ENCODE data around the gene SERPINA9. TPM values are rescaled to one million over a fixed set of nuclear protein-coding genes. Genes with fewer than 3 reads are reported as not detected.

The SERPINA9 gene
- total and polyA plus RNA-seq, 2 of the 8 experiments (the other 6 are each of a cell fraction or from before 2014, with no cell fraction given): not detected

GRCh38 chr14:94471045-94471444 is 5.0 kb downstream of the SERPINA9 start:
- Histone ChIP-seq H3K9me3 (ENCODE audit: insufficient read depth in 2 of 2, low read depth in 1 of 2, low read length in 1 of 2) (no peaks in the 10 kb centered on the region; a peak in 1 of 4 replicates), H3K4me1 (replicated peaks in 1 of 4; ENCODE audit: control insufficient read depth in 3 of 4, insufficient read depth in 4 of 4, low read length in 3 of 4) (peaks cover 0 to 5% (median 1%) of the 10 kb centered on the region in 4 experiments; a peak in 3 of 7 replicates), H3K9ac (replicated peaks in 1 of 4; ENCODE audit: extremely low read depth in 1 of 4, low read depth in 3 of 4, low read length in 3 of 4) (no peak overlapping the region), H2BK15ac (ENCODE audit: low read length) (no peak overlapping the region), H3K79me1 (ENCODE audit: low read depth, low read length) (no peaks in the 10 kb centered on the region), H3K56ac (replicated peaks; ENCODE audit: insufficient read length, low read depth, low read length) (no peak overlapping the region), H2BK5ac (ENCODE audit: low read depth, low read length) (no peak overlapping the region), H2BK20ac (ENCODE audit: low read length) (no peak overlapping the region), H3K23ac (ENCODE audit: insufficient read length) (no peak overlapping the region), H2AFZ (ENCODE audit: low read length) (no peak overlapping the region), H3K4me2 (ENCODE audit: insufficient read depth in 1 of 2, low read depth in 2 of 2, low read length in 2 of 2) (no peak overlapping the region), H4K8ac (ENCODE audit: extremely low read depth, insufficient read depth, low read length) (no peak overlapping the region), H4K5ac (ENCODE audit: insufficient read length, low read depth, low read length) (no peak overlapping the region), H3K23me2 (ENCODE audit: low read depth, low read length) (peaks cover 6% of the 10 kb centered on the region; the same call in 1 of the 2 replicates), H4K91ac (replicated peaks; ENCODE audit: insufficient read length, low read length) (no peak overlapping the region), H3K27me3 (replicated peaks in 1 of 4; ENCODE audit: control insufficient read depth in 3 of 4, extremely low read depth in 1 of 4, insufficient read depth in 3 of 4, low read length in 3 of 4) (no peaks in the 10 kb centered on the region), H2AK5ac (ENCODE audit: low read depth, low read length) (no peak overlapping the region), H2BK120ac (replicated peaks; ENCODE audit: low read depth, low read length) (no peak overlapping the region), H3K27ac (ENCODE audit: low read depth, low read length) (no peak overlapping the region), H3K36me3 (ENCODE audit: control insufficient read depth in 2 of 4, insufficient read depth in 4 of 4, low read length in 3 of 4) (no peaks in the 10 kb centered on the region; a peak in 1 of 8 replicates), H3K4me3 (ENCODE audit: extremely low read depth in 1 of 4, insufficient read depth in 2 of 4, low read depth in 3 of 4, low read length in 4 of 4) (no peak overlapping the region), H4K20me1 (replicated peaks in 1 of 2; ENCODE audit: control insufficient read depth in 1 of 2, insufficient read depth in 2 of 2, low read length in 2 of 2) (no peaks in the 10 kb centered on the region), H3K79me2 (ENCODE audit: control insufficient read depth in 1 of 2, insufficient read depth in 2 of 2, low read length in 2 of 2) (no peaks in the 10 kb centered on the region), H3K4ac (replicated peaks; ENCODE audit: insufficient read length, low read depth, low read length) (no peak overlapping the region), H3K18ac (ENCODE audit: extremely low read depth, low read length) (no peak overlapping the region), H3K14ac (ENCODE audit: insufficient read length) (no peak overlapping the region), H2BK12ac (ENCODE audit: low read depth, low read length) (no peak overlapping the region)
- DNase-seq (ENCODE audit: low read depth in 1 of 2, low spot score in 2 of 2) (no peak), FAIRE-seq (no peak)
- WGBS, 2 experiments (ENCODE audit: extremely low coverage in 1 of 2, insufficient coverage in 1 of 2, insufficient read length in 1 of 2, insufficient replicate concordance in 2 of 2, low coverage in 1 of 2, low lambda C conversion rate in 2 of 2, missing lambda C conversion rate in 1 of 2): 82% methylated on average over 2 of the region's 2 CpGs; no CpG with 5 or more reads in 1 of the 2 experiments
- ChIA-PET CTCF (ENCODE audit: partially characterized antibody) (interaction anchor here (1.0 to 1.7 kb wide), 2 partner anchors 15 to 67 kb away, joined by 4 to 7 read pairs; no protein-coding TSS in a partner anchor), POLR2A (ENCODE audit: partially characterized antibody) (no interaction called here)
- no peak for TF ChIP-seq CTBP2 (IDR thresholded peaks at IDR 0.05; ENCODE audit: borderline replicate concordance, insufficient read depth, insufficient read length, low read length)
- no peak for TF ChIP-seq E2F6 (IDR thresholded peaks at IDR 0.05)
- no peak for TF ChIP-seq BACH1 (IDR thresholded peaks at IDR 0.05; ENCODE audit: low read length)
- TF ChIP-seq CHD2 (IDR thresholded peaks at IDR 0.05; ENCODE audit: low read length): no peak
- TF ChIP-seq CBX8 (IDR thresholded peaks at IDR 0.05; ENCODE audit: borderline replicate concordance, low read depth, low read length): no peak
- TF ChIP-seq SUZ12 (IDR thresholded peaks at IDR 0.05; ENCODE audit: low read length): no peak
- TF ChIP-seq KDM5A (IDR thresholded peaks at IDR 0.05; ENCODE audit: low read length): no peak
- TF ChIP-seq CREB1 (IDR thresholded peaks at IDR 0.05): no peak
- no peak for TF ChIP-seq NRF1 (IDR thresholded peaks at IDR 0.05; ENCODE audit: low read depth, low read length)
- TF ChIP-seq TAF7 (optimal IDR thresholded peaks at IDR 0.05; ENCODE audit: borderline replicate concordance, low read depth, low read length): no peak
- TF ChIP-seq PHF8 (conservative IDR thresholded peaks at IDR 0.05; ENCODE audit: low read depth, low read length): no peak
- no peak for TF ChIP-seq BRCA1 (IDR thresholded peaks at IDR 0.05; ENCODE audit: low read depth, low read length)
- TF ChIP-seq POLR2A (IDR thresholded peaks at IDR 0.05; ENCODE audit: control extremely low read depth in 1 of 2, low read depth in 2 of 2, low read length in 2 of 2): no peak
- TF ChIP-seq POLR2AphosphoS5 (IDR thresholded peaks at IDR 0.05; ENCODE audit: low read depth, low read length): no peak

Data from H1 (cell line).